K562 (cell line): ENCODE data around the gene ARID3A. TPM values are rescaled to one million over a fixed set of nuclear protein-coding genes. Genes with fewer than 3 reads are reported as not detected.

Source experiments
- ARID2 ChIP-seq: fragments of 450-650 bp; IDR thresholded peaks from 2 replicates; pipeline ENCODE4 v1.6.1; 2017; ENCODE audit warnings: antibody characterized with exemption, mild to moderate bottlenecking
- E2F6 ChIP-seq, 2 experiments: IDR thresholded peaks; 2 replicates each; pipeline ENCODE4 v1.6.1; 2011; ENCODE audit warnings: borderline replicate concordance in 1 of 2, control low read depth in 1 of 2, low read depth in 1 of 2, low read length in 1 of 2, mild to moderate bottlenecking in 1 of 2, mixed read lengths in 1 of 2, moderate library complexity in 1 of 2; ENCODE audit not compliant: insufficient read depth in 1 of 2, insufficient read length in 1 of 2, poor library complexity in 1 of 2, severe bottlenecking in 1 of 2; ENCODE audit errors: extremely low read depth in 1 of 2
- E2F8 ChIP-seq: fragments of 450-650 bp; IDR thresholded peaks from 2 replicates; pipeline ENCODE4 v1.7.1; 2018; ENCODE audit warnings: mild to moderate bottlenecking, low read depth; ENCODE audit not compliant: partially characterized antibody
- MBD1 ChIP-seq: fragments of 250-450 bp; sonication (Bioruptor Pico); IDR thresholded peaks from 2 replicates; pipeline ENCODE4 v1.8.0; 2022; ENCODE audit warnings: inconsistent platforms
- NR1H2 ChIP-seq: sonication (generic); formaldehyde crosslinking; IDR thresholded peaks from 2 replicates; pipeline ENCODE4 v1.4.0; 2020; ENCODE audit warnings: mild to moderate bottlenecking, missing genetic modification reagents
- PTBP1 ChIP-seq: fragments of 200-400 bp; formaldehyde crosslinking; IDR thresholded peaks from 2 replicates; pipeline ENCODE4 v1.6.1; 2017; ENCODE audit warnings: low read depth, low read length
- STAT5A ChIP-seq: IDR thresholded peaks from 2 replicates; pipeline ENCODE4 v1.6.1; 2012; ENCODE audit warnings: low read length, inconsistent platforms, borderline replicate concordance
- STAT6 ChIP-seq: sonication (generic); formaldehyde crosslinking; IDR thresholded peaks from 2 replicates; pipeline ENCODE4 v1.8.1; 2023; ENCODE audit warnings: mild to moderate bottlenecking, missing genetic modification reagents
- TBP ChIP-seq: optimal IDR thresholded peaks from 2 replicates; pipeline ENCODE3; 2011; ENCODE audit warnings: low read depth, low read length, improper control_type of control experiment
- ZBTB1 ChIP-seq: sonication (generic); formaldehyde crosslinking; IDR thresholded peaks from 2 replicates; pipeline ENCODE4 v1.8.1; 2023; ENCODE audit warnings: missing genetic modification reagents, low read depth, mild to moderate bottlenecking, borderline replicate concordance
- ZHX1 ChIP-seq: fragments of 150-350 bp; conservative IDR thresholded peaks from 2 replicates; pipeline ENCODE4 v1.6.1; 2014; ENCODE audit warnings: low read length
- ZKSCAN3 ChIP-seq: fragments of 250-450 bp; sonication (Bioruptor Pico); IDR thresholded peaks from 2 replicates; pipeline ENCODE4 v1.4.0; 2020
- ZNF12 ChIP-seq: sonication (generic); formaldehyde crosslinking; IDR thresholded peaks from 2 replicates; pipeline ENCODE4 v1.4.0; 2020; ENCODE audit warnings: mild to moderate bottlenecking, missing genetic modification reagents
- polyA plus RNA-seq, 8 experiments: library from polyadenylated mRNA; depleted of rRNA in 4 of 8; stranded (reverse) in 5 of 8; unstranded in 3 of 8; fragments of >200 nt; fragmentation: Nextera tagmentation in 2 of 8; fragmentation: Illumina TruSeq in 1 of 8; extraction: Ambion mirVana in 2 of 8; extraction: Trizol in 1 of 8; gene quantifications; 2 replicates each; pipeline versions ENCODE4 v1.2.1 to v1.2.3, GENCODE V29; 2011 to 2014; ENCODE audit warnings: inconsistent platforms in 1 of 8, missing spikeins in 1 of 8
- total RNA-seq, 7 experiments: library from RNA; depleted of rRNA in 6 of 7; stranded (reverse); fragments of >200 nt in 6 of 7; fragmentation: Illumina TruSeq in 2 of 7; extraction: Trizol in 2 of 7; gene quantifications; 2 replicates each; pipeline versions ENCODE4 v1.2.1 to v1.2.3, GENCODE V29; 2011 to 2021; ENCODE audit warnings: low replicate concordance in 1 of 7

ARID3A gene
- total and polyA plus RNA-seq, 9 of the 15 experiments (the other 6 are each of a cell fraction or from before 2014, with no cell fraction given), result 1.4 to 118 (median 31.2) TPM

GRCh38 chr19:939439-939838 is 13.6 kb downstream of the ARID3A start (continued):
- TF ChIP-seq E2F8, result no peak
- TF ChIP-seq ZHX1, result no peak
- TF ChIP-seq TBP, result peak; percentile 10
- TF ChIP-seq STAT6 (CRISPR knock-in tag), result no peak
- TF ChIP-seq NR1H2 (CRISPR knock-in tag), result no peak
- no peak for TF ChIP-seq ZKSCAN3 (CRISPR knock-in tag)
- no peak for TF ChIP-seq PTBP1
- TF ChIP-seq ZNF12 (CRISPR knock-in tag), result no peak
- TF ChIP-seq STAT5A, result no peak
- no peak for TF ChIP-seq ARID2
- TF ChIP-seq ZBTB1 (CRISPR knock-in tag), result no peak
- TF ChIP-seq E2F6 (IDR thresholded peaks at IDR 0.05; ENCODE audit: borderline replicate concordance in 1 of 2, extremely low read depth in 1 of 2, insufficient read depth in 1 of 2, insufficient read length in 1 of 2, low read depth in 1 of 2, low read length in 1 of 2, poor library complexity in 1 of 2, severe bottlenecking in 1 of 2), result peak in 1 of 2 experiments; percentile 18
- TF ChIP-seq MBD1 (CRISPR knock-in tag), result 0 out of 2 replicates have a peak, but pooled peaks have one; percentile 24
